HUDEP-2 (cell line): Measurements from ENCODE around the gene NKD1.

ENCODE experiments used
- DNase-seq, 76 experiments: peaks; one replicate each; lab custom pipeline; 2025; ENCODE audit not compliant: unreplicated experiment in 76 of 76; lab: John Stamatoyannopoulos, UW

The NKD1 gene

DNA sequence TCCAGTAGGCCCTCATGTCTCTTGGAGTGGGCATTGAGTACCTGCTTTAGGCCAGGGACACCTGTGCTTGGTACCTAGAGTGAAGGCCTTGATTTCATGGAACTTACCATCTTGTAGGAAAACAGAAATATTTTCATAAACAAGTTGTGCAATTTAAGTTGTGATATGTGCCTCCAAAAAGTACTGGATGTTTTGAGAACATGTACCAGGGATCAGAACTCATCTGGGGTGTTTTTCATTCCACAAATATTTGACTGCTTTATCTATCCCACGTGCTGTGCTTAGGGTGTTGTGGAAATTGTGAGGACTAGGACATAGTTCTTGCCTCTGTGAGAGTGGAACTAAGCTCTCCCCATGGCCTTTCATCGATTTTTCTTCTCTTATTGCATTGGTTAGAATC is 8.8 kb downstream of the NKD1 start:
- no peak for DNase-seq

DNA sequence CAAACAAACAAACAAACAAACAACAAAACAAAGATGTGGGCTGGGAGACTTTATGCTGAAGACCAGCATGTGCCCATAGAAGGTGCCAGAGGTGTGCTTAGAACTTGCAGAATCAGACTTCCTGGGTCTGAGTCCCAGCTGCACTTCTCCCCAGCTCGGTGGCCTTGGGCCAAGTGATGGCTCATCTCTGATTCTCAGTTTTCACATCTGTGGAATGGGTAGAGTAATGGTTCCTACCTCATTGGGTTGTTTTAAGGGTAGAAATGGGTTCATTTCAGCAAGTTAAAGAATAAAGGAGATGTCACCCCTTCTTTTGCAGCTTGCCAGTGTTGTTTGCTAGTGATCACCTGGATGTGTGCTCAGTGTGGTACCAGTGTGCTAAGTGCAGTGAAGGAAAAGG is 10.7 kb downstream of the NKD1 start:
- DNase-seq: no peak

GRCh38 chr16:50559342-50559741 is 11.1 kb downstream of the NKD1 start:
- no peak for DNase-seq

DNA sequence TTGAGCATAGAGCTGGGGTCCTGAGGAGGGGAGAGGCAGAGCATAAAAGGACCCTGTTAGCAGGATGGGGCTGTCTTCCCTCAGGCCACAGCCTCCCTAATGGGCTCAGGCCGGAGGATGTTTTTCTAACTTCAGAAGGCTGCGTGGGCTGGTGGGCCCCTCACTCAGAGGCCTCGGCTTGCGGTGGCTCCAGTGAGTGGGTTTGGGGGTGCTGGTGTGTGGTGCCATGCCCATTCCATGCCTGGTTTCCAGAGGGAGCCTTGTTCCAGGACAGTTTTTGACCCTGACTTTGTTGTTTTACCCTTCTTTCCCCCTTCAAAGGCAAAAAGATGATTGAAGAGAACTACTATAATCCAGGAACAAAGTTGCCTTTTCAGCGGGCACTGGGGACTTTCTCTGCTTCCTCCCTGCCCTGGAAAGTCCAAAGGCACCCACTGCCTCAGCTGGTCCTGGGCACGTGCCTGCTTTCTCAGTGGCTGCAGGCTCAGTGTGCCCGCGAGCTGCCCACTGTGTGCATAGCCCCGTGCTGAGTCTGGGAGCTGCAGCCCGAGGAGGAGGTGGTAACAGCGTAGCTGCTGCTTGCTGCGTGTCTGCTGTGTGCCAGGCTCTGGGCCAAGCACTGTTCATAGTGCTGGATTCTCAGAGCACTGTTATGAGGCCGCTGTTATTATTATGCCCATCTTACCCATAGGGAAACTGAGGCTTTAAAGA is 11.8 kb downstream of the NKD1 start:
- no peak for DNase-seq

DNA sequence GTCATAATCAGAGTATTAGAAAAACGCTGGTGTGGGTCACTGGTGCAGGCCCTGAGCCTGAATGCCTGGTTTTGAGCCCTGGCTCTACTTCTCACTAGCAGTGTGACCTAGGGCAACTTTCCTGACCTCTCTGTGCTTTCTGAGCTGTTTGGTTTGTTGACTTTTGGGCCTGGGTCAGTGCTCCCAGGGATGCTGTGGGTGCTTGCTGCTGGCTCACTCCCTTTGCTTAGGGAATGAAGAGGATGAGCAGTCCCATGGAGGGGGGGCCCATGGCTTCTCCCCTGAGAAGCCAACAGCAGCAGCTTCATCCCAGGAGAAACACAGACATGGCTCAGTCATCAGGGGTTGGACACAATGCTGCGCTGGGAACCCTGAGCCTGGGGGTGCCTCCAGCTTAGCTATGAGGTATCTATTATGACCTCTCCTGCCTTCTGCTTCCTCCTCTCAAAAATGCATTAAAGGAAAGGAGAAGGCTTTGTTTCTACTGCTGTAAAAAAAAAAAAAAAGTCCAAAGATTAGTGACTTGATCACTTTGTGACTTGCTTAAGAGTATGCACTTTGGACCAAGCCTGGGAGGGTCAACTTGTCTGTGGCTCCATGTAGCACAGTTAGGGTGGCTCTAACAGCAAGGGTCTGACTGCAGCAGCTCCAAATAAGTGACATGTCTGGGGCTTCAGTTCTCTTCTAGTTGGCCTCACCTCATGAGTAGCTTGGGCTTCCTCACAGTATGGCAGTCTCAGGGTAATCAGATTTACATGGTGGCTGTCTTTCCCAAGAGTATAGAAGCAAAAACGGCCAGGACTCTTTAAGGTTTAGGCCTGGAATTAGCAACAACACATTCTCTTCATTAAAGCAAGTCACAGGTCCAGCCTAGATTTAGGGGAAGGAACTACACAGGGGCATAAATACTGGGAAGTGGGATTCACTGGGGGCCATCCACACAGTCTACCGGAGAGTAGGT is 13.0 kb downstream of the NKD1 start:
- no peak for DNase-seq

- no peak for DNase-seq
Measured at GRCh38 chr16:50562657-50563056, 14.5 kb downstream of the NKD1 start.

- no peak for DNase-seq
Measured at GRCh38 chr16:50563989-50564388, 15.8 kb downstream of the NKD1 start.

GRCh38 chr16:50565428-50565827 is 17.2 kb downstream of the NKD1 start:
- no peak for DNase-seq

DNA sequence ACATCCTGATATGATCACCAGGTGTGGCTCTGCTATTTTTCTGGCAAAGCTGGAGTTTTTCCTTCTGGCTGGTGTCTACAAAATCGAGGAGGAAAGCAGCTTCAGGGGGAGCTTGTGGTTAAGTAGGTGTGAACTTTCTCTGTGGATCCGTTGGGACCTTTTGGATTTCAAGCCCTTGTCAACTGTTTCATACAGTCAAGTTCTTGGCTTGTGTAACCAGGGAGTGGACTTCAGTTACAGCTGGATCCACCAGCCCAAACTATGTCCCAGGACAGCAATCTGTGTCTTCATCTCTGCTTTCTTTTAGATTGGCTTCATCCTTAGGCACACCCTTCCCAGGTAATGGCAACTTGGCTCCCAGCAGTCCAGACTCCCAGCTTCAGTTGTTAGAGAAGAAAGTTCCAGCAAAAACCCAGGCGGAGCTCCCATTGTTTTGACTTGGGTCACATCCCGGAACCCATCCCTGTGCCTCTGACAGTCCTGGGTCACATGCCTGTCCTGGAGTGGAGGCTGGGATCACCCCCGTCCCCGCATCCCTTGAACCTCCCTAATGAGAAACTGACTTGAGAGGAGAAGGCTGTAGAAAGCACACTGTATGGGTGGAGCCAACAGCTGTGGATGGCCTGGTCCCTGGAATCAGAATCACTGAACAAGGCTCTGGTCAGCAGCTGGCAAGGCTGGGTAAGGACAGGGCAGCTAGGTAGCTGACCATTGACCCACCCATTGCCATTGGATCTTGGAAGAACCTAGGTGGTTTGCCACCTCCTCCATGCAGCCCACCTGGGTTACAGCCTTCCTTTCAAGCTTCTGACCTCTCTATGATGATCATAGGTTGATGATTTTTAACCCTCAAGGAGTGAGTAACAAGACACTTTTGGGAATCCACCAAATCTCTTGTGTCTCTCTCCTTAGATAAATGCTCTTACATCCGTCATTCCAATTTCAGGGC is 18.1 kb downstream of the NKD1 start:
- no peak for DNase-seq

DNA sequence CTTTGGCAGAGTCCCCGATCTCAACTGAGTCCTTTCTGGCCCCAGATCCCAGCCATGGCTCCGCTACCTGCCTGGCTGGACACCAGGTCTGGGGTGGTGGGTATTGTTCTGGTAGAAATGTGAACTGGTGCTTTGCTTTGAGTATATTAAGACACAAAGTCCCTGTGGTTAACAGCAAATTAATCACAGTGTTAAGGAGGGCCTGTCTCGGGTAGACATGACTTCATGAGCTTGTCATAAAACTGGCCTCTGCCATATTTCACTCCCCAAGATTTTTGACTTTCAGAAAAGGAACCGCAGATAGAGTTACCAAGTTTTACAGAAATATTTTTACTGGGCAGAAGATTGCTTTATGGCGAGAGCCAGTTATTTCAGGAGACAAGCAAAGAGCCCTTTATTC is 19.5 kb downstream of the NKD1 start:
- DNase-seq: no peak

GRCh38 chr16:50568187-50568815 is 20.1 kb downstream of the NKD1 start:
- no peak for DNase-seq

DNA sequence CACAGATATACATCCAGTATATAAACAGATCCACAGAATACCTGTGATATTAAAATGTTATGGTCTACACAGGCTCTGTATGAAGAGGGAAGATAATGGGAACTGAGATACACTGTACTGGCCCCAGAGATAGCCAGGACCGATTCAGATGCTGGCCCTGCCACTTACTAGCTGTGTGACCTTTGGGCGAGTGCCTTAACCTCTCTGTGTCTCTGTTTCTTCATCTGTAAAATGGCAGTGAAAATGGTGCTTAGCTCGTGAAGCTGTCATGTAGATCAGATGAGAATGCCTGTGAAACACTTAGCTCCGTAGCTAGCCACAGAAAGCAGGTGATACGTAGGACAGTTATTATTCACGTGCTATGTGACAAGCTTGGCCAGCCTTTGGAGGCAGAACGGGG is 22.2 kb downstream of the NKD1 start:
- DNase-seq: no peak

DNA sequence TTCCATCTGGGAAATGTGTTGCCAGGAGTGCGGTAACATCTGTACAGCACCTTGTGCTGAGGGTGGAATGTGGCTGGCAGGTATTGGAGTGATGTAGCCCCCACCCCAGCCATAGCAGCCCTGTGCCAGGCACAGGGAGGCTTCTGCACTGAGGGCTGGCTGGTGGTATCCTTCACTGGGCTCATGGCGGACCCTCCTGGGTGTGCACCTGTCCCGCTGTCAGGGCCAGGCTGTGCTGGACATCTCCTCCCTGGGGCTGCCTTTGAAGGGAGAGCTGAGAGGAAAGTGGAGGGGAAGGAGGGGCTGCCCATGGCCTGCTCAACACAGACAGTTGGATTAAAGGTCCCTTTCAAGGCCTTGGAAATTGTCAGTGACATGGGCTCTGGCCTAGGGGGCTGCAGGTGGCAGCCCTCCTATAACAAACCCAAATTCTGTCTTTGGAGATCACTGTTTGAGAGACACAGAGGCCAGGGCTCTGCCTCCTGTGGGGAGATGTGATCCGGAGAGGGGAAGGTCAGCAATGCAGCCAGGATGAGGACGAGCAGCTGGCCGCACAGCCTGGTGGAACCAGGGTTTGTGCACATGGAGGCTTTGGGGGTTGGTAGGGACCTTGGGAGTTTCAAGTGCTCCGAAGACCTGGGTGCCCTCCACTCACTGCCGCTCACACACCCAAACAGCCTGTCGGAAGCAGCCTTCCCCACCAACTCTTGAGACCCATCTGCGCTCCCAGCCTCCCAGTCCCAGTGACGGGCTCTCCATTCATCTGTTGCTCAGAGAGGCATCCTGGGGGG is 22.8 kb downstream of the NKD1 start:
- no peak for DNase-seq

- no peak for DNase-seq
Measured at GRCh38 chr16:50571786-50572185, 23.6 kb downstream of the NKD1 start.

- no peak for DNase-seq
Measured at GRCh38 chr16:50572700-50573099, 24.5 kb downstream of the NKD1 start.

- DNase-seq: no peak
Measured at GRCh38 chr16:50573279-50573678, 25.1 kb downstream of the NKD1 start.

DNA sequence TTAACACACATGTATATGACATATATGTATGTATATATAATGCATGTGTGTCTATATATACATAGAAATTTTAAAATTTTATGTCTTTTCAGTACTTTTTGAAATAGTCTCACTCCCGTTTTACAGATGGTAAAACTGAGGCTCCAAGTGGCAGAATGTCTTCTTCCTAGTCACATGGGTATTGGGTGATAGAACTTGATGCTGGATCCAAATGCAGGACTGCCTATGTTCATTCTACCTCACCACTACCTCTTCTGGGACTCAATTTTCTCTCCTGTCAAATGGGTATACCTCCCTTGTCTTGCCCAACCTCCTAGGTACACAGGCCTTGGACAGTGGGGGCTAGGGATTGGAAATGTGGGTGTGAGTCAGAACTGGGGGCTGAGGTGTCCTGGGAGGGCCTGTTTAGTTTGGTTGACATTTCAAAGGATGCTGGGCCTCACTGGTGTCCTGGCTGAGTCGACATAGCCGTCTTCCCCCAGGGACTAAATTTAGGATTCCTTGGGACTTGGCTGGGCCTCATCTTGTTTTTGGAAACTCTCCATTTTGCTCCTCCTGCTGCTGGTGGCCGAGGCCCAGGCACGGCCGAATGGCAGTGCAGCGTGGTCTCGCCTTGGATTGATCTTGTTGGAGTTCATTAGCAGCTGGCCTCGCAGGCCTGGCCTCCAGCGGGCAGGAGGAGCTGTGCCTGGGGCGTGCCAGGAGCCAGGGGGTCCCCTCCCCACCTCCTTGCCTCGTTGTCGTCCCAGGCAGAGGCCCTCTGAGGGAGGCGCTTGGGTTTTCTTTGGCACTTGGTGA is 25.9 kb downstream of the NKD1 start:
- DNase-seq: no peak

DNA sequence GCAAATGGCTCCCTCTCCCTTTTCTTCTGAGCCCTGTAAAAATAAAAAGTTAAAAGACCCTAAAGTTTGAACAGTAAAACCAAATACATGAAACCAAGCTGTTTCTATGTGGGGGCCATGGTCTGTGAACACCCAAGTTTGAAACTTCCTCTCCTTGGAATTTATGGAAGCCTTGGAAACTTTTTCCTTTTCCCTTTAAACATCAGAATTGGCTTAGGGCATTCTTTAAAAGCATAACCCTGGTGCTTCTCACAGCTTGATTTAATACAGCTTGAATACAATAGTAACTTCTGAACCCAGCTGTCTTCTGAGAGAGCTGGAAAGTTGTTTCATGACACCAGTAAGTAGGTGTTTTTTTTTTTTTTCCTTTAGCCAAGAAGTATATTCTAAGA is 26.5 kb downstream of the NKD1 start:
- DNase-seq: no peak

GRCh38 chr16:50575743-50576142 is 27.5 kb downstream of the NKD1 start:
- DNase-seq: no peak
